GM12875 (cell line): ENCODE data around the gene RERE.
A peak's percentile ranks its signal among the peaks of the same experiment; 100 is the strongest.

Experiments
- H3K4me3 ChIP-seq: one replicate; pipeline ENCODE4 v1.5.1; 2011; ENCODE audit warnings: low read depth, low read length, control low read depth
- CTCF ChIP-seq: IDR thresholded peaks from 2 replicates; pipeline ENCODE4 v1.5.1; 2011; ENCODE audit warnings: low read depth, mild to moderate bottlenecking, control low read depth, inconsistent platforms, low read length, moderate library complexity, borderline replicate concordance; ENCODE audit not compliant: insufficient read depth

The RERE gene

DNA sequence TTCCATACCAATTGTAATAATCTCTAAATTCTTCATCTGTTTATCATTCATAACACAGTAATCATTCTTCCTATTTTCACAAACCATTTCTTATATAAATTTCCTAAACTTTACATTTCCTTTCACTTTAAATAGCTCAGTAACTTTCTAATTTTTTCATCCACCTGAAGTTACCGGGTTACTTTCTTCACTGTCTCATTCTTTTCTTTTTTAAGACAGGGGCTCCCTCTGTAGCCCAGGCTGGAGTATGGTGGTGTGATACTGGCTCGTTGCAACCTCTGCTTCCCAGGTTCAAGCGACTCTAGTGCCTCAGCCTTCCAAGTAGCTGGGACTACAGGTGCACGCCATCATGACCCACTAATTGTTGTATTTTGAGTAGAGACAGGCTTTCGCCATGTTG, 41.3 kb downstream of the RERE start:
- TF ChIP-seq CTCF: 0 out of 2 replicates have a peak, but pooled peaks have one; percentile 1

GRCh38 chr1:8767006-8767405, 50.4 kb downstream of the RERE start:
- no peak overlapping the region for H3K4me3 ChIP-seq

More for the DNA sequence above, 41.3 kb downstream of the RERE start:
- no peak overlapping the region for H3K4me3 ChIP-seq

DNA sequence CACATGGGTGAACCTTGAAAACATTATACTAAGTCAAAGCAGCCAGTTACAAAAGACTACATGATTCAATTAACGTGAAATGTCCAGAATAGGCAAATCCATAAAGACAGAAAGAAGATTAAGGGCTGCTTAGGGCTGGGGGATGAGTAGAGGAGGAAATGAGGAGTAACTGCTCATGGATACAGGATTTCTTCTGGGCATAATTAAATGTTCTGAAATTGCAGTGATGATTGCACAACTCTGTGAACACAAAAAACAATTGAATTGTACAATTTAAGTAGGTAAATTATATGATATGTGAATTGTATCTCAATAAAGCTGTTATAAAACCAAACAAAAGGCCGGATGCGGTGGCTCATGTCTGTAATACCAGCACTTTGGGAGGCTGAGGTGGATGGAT, 52.2 kb downstream of the RERE start:
- no peak overlapping the region for H3K4me3 ChIP-seq
- TF ChIP-seq CTCF: no peak

More at GRCh38 chr1:8767006-8767405, 50.4 kb downstream of the RERE start:
- TF ChIP-seq CTCF: no peak

DNA sequence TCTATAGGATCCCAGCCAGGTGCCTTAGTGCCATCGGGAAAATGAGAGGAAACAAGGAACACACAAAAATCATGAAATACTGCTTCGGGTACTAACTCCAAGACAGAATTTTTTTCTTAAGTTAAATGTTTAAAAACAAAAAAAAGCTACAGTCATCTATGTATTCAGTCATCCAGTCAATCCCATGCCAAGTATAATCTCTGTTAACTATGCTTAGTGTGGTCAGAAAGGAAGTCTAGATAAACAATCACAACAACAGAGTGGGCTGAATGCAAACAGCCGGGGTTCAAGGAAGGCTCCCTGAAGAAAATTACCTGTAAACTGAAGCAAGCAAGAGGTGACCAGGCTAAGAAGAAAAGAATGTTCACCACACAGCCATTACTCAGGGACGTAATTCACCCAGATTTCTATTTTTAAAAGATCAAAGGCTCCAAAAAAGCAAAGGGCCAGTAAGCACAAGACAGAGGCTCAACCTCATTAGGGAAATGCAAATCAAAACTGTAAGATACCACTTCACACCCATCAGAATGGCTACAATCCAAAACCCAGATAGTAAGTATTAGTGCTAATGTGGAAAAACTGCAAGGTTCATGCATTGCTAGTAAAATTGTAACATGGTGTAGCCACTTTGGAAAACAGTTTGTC, 53.0 kb downstream of the RERE start:
- no peak for TF ChIP-seq CTCF
- no peak overlapping the region for H3K4me3 ChIP-seq

- TF ChIP-seq CTCF: 0 out of 2 replicates have a peak, but pooled peaks have one; percentile 7
- H3K4me3 ChIP-seq: no peak overlapping the region
Observed at GRCh38 chr1:8763888-8764287, 53.6 kb downstream of the RERE start.

- TF ChIP-seq CTCF: no peak
- no peak overlapping the region for H3K4me3 ChIP-seq
Observed at GRCh38 chr1:8754993-8755392, 62.4 kb downstream of the RERE start.

GRCh38 chr1:8754247-8754650, 63.2 kb downstream of the RERE start:
- no peak for TF ChIP-seq CTCF
- no peak overlapping the region for H3K4me3 ChIP-seq
